Measurements from ENCODE around the gene CLDN1.
"Not testable (repeated sequence)": the region's sequence is repeated elsewhere in the genome, so short reads cannot be mapped to it uniquely, and the experiment has no call there.

CLDN1 gene

GRCh38 chr3:190289989-190290388 lies 32.3 kb downstream of the CLDN1 start:
- no peak for DNase-seq

- no peak for DNase-seq
Measured at GRCh38 chr3:190288836-190289235, 33.4 kb downstream of the CLDN1 start.

- no peak for DNase-seq
Measured at GRCh38 chr3:190286014-190286413, 36.2 kb downstream of the CLDN1 start.

- no peak for DNase-seq
Measured at GRCh38 chr3:190281308-190282051, 40.8 kb downstream of the CLDN1 start.

- DNase-seq = no peak
Measured at GRCh38 chr3:190279690-190280089, 42.6 kb downstream of the CLDN1 start.

GRCh38 chr3:190272747-190273146 lies 49.5 kb downstream of the CLDN1 start:
- DNase-seq = no peak

GRCh38 chr3:190269101-190269500 lies 53.1 kb downstream of the CLDN1 start:
- no peak for DNase-seq

GRCh38 chr3:190267464-190267863 lies 54.8 kb downstream of the CLDN1 start:
- DNase-seq = not testable (repeated sequence)

GRCh38 chr3:190266913-190267290 lies 55.3 kb downstream of the CLDN1 start:
- DNase-seq = no peak

- DNase-seq = no peak
Measured at GRCh38 chr3:190266265-190266912, 55.9 kb downstream of the CLDN1 start.

- DNase-seq = peak in 1 of 2 experiments; percentile 17
Measured at GRCh38 chr3:190265796-190266195, 56.5 kb downstream of the CLDN1 start.

GRCh38 chr3:190265126-190265525 lies 57.1 kb downstream of the CLDN1 start:
- no peak for DNase-seq

GRCh38 chr3:190261740-190262139 lies 60.5 kb downstream of the CLDN1 start:
- DNase-seq = no peak

GRCh38 chr3:190261015-190261414 lies 61.2 kb downstream of the CLDN1 start:
- DNase-seq = no peak

- no peak for DNase-seq
Measured at GRCh38 chr3:190260301-190260700, 61.9 kb downstream of the CLDN1 start.

- no peak for DNase-seq
Measured at GRCh38 chr3:190258634-190259033, 63.6 kb downstream of the CLDN1 start.
